Measurements from ENCODE around the gene MYRIP. TPM values are rescaled to one million over a fixed set of nuclear protein-coding genes. Genes with fewer than 3 reads are reported as not detected.

The MYRIP gene
- total and polyA plus RNA-seq, 3 donors from 2014 or later = 2.4 to 5.8 (median 4.8) TPM

DNA sequence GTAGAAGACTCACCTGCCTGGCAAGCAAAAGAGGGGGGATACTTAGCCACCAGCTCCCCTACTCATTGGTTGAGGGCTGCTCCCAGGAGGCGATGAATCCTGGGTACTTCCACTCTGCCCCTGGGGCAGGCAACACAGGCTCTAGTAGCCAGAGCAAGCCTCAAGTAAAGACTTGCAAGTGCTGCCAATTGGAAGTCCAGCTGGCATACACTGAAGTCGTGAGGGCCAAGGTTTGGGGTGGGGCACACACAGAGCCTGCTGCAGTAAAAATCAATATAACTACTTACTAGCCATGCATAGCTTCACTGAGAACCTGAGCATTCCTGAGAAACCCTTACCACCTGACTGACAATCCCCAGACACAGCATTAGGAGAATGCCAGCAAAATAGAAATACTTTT, 377.1 kb downstream of the MYRIP start:
- Histone ChIP-seq H3K27me3 (no peaks in the 10 kb centered on the region), H3K4me1 (no peaks in the 10 kb centered on the region), H3K36me3 (ENCODE audit: low read depth, missing control alignments) (no peaks in the 10 kb centered on the region), H3K9me3 (no peaks in the 10 kb centered on the region), H3K27ac (no peak overlapping the region), H3K4me3 (no peak overlapping the region)
- no peak for DNase-seq
- TF ChIP-seq POLR2A (IDR thresholded peaks at IDR 0.05) = no peak
- TF ChIP-seq CTCF (IDR thresholded peaks at IDR 0.05) = no peak
- 40 to 73% methylated on average over 1 to 2 of the region's 2 CpGs for WGBS, 2 donors
- intact Hi-C loops (cut with DNase I; ENCODE audit: low total_unique reads) = no loop called here

GRCh38 chr3:40187945-40188344, 378.5 kb downstream of the MYRIP start:
- no peaks in the 10 kb centered on the region for H3K36me3 ChIP-seq (ENCODE audit: low read depth, missing control alignments)
- H3K9me3 ChIP-seq = no peaks in the 10 kb centered on the region
- no peaks in the 10 kb centered on the region for H3K4me1 ChIP-seq
- no peak overlapping the region for H3K4me3 ChIP-seq
- H3K27ac ChIP-seq = no peak overlapping the region
- DNase-seq = no peak
- intact Hi-C loops (cut with DNase I; ENCODE audit: low total_unique reads) = no loop called here
- no peaks in the 10 kb centered on the region for H3K27me3 ChIP-seq
- no peak for TF ChIP-seq POLR2A (IDR thresholded peaks at IDR 0.05)
- no peak for TF ChIP-seq CTCF (IDR thresholded peaks at IDR 0.05)
- 68 to 74% methylated on average over 3 of the region's 3 CpGs for WGBS, 2 donors

- H3K36me3 ChIP-seq (ENCODE audit: low read depth, missing control alignments) = no peaks in the 10 kb centered on the region
- H3K4me1 ChIP-seq = no peaks in the 10 kb centered on the region
- intact Hi-C loops (cut with DNase I; ENCODE audit: low total_unique reads) = no loop called here
- WGBS, 2 donors = 82 to 95% methylated on average over 3 of the region's 3 CpGs
- no peak for TF ChIP-seq CTCF (IDR thresholded peaks at IDR 0.05)
- no peak for TF ChIP-seq POLR2A (IDR thresholded peaks at IDR 0.05)
- DNase-seq = no peak
- no peaks in the 10 kb centered on the region for H3K27me3 ChIP-seq
- H3K27ac ChIP-seq = no peak overlapping the region
- no peaks in the 10 kb centered on the region for H3K9me3 ChIP-seq
- H3K4me3 ChIP-seq = no peak overlapping the region
These were observed 379.7 kb downstream of the MYRIP start for GRCh38 chr3:40189118-40189517.

GRCh38 chr3:40190056-40190455, 380.6 kb downstream of the MYRIP start:
- no peak overlapping the region for H3K27ac ChIP-seq
- 86 to 93% methylated on average over 3 to 13 of the region's 13 CpGs for WGBS, 2 donors
- no peaks in the 10 kb centered on the region for H3K4me1 ChIP-seq
- no peak overlapping the region for H3K4me3 ChIP-seq
- no peaks in the 10 kb centered on the region for H3K36me3 ChIP-seq (ENCODE audit: low read depth, missing control alignments)
- TF ChIP-seq CTCF (IDR thresholded peaks at IDR 0.05) (no peak), POLR2A (IDR thresholded peaks at IDR 0.05) (no peak)
- intact Hi-C loops (cut with DNase I; ENCODE audit: low total_unique reads) = loop anchor here (5.0 kb wide), 1 partner anchor 127 kb away; no protein-coding TSS in a partner anchor
- no peaks in the 10 kb centered on the region for H3K9me3 ChIP-seq
- no peaks in the 10 kb centered on the region for H3K27me3 ChIP-seq
- DNase-seq = no peak

DNA sequence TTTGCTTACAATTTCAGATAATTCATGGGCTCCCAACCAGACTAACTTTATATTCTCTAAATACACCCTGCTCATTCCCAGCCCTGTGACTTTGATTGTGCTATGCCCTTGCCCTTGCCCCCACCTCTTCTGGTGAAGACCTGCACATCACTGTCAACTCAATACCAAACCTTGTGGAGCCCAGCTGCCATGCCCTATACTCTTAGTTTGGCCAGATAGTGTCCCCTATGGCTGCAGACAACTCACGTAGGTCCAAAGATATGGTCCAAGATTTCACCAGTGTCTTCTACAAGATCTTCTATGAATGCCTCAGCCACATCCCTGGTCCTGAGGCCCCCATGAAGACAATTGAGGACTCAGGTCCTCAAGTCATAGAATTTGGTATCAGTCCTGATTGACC, 381.8 kb downstream of the MYRIP start:
- intact Hi-C loops (cut with DNase I; ENCODE audit: low total_unique reads) = loop anchor here (5.0 kb wide), 1 partner anchor 126 kb away; no protein-coding TSS in a partner anchor
- no peaks in the 10 kb centered on the region for H3K9me3 ChIP-seq

More for the DNA sequence above, 381.8 kb downstream of the MYRIP start:
- H3K36me3 ChIP-seq (ENCODE audit: low read depth, missing control alignments) = no peaks in the 10 kb centered on the region
- H3K4me1 ChIP-seq = no peaks in the 10 kb centered on the region
- no peaks in the 10 kb centered on the region for H3K27me3 ChIP-seq
- no peak overlapping the region for H3K4me3 ChIP-seq
- TF ChIP-seq POLR2A (IDR thresholded peaks at IDR 0.05) = no peak
- no peak for TF ChIP-seq CTCF (IDR thresholded peaks at IDR 0.05)
- no peak for DNase-seq
- no peak overlapping the region for H3K27ac ChIP-seq
- WGBS, 2 donors = 86 to 95% methylated on average over 1 of the region's 1 CpG

Data from testis (tissue), 3 donors.